Measurements from ENCODE around the gene ZNF521.

ZNF521 gene

GRCh38 chr18:25351280-25351775, 638 bp downstream of the ZNF521 start:
- Histone ChIP-seq H3K27ac (ENCODE audit: low read depth in 2 of 2, low read length in 2 of 2) (peak overlapping the region; percentile 24 to 65), H3K9me3 (ENCODE audit: control insufficient read depth in 2 of 2, low read length in 2 of 2) (no peaks in the 10 kb centered on the region), H3K9ac (ENCODE audit: low read depth in 1 of 2, low read length in 2 of 2) (peak overlapping the region in 1 of 2 donors; percentile 49), H3K27me3 (ENCODE audit: control insufficient read depth in 2 of 2, insufficient read depth in 2 of 2, low read length in 2 of 2) (peaks cover 14 to 26% of the 10 kb centered on the region in 2 donors), H3K4me1 (ENCODE audit: control insufficient read depth in 2 of 2, insufficient read depth in 2 of 2, low read length in 2 of 2) (peaks cover 6 to 9% of the 10 kb centered on the region in 2 donors), H3K4me3 (ENCODE audit: low read length in 2 of 2) (peak overlapping the region; percentile 52 to 86), H3K36me3 (ENCODE audit: control insufficient read depth in 2 of 2, insufficient read depth in 2 of 2, low read length in 2 of 2) (no peaks in the 10 kb centered on the region)

- H3K9me3 ChIP-seq (ENCODE audit: control insufficient read depth in 2 of 2, low read length in 2 of 2), result no peaks in the 10 kb centered on the region
- H3K4me3 ChIP-seq (ENCODE audit: low read length in 2 of 2), result peak overlapping the region; percentile 69 to 86
- H3K9ac ChIP-seq (ENCODE audit: low read depth in 1 of 2, low read length in 2 of 2), result peak overlapping the region; percentile 57 to 65
- H3K27me3 ChIP-seq (ENCODE audit: control insufficient read depth in 2 of 2, insufficient read depth in 2 of 2, low read length in 2 of 2), result peaks cover 14 to 26% of the 10 kb centered on the region in 2 donors
- H3K27ac ChIP-seq (ENCODE audit: low read depth in 2 of 2, low read length in 2 of 2), result peak overlapping the region; percentile 61
- no peaks in the 10 kb centered on the region for H3K36me3 ChIP-seq (ENCODE audit: control insufficient read depth in 2 of 2, insufficient read depth in 2 of 2, low read length in 2 of 2)
- peaks cover 6 to 9% of the 10 kb centered on the region in 2 donors for H3K4me1 ChIP-seq (ENCODE audit: control insufficient read depth in 2 of 2, insufficient read depth in 2 of 2, low read length in 2 of 2)
Measured at GRCh38 chr18:25350489-25351251, 1.3 kb downstream of the ZNF521 start.

GRCh38 chr18:25349926-25350487, 2.0 kb downstream of the ZNF521 start:
- Histone ChIP-seq H3K4me1 (ENCODE audit: control insufficient read depth in 2 of 2, insufficient read depth in 2 of 2, low read length in 2 of 2) (peaks cover 6 to 9% of the 10 kb centered on the region in 2 donors), H3K36me3 (ENCODE audit: control insufficient read depth in 2 of 2, insufficient read depth in 2 of 2, low read length in 2 of 2) (no peaks in the 10 kb centered on the region), H3K9ac (ENCODE audit: low read depth in 1 of 2, low read length in 2 of 2) (peak overlapping the region in 1 of 2 donors; percentile 57), H3K4me3 (ENCODE audit: low read length in 2 of 2) (peak overlapping the region; percentile 69 to 75), H3K27ac (ENCODE audit: low read depth in 2 of 2, low read length in 2 of 2) (peak overlapping the region; percentile 19 to 51), H3K27me3 (ENCODE audit: control insufficient read depth in 2 of 2, insufficient read depth in 2 of 2, low read length in 2 of 2) (peaks cover 14 to 32% of the 10 kb centered on the region in 2 donors), H3K9me3 (ENCODE audit: control insufficient read depth in 2 of 2, low read length in 2 of 2) (no peaks in the 10 kb centered on the region)

DNA sequence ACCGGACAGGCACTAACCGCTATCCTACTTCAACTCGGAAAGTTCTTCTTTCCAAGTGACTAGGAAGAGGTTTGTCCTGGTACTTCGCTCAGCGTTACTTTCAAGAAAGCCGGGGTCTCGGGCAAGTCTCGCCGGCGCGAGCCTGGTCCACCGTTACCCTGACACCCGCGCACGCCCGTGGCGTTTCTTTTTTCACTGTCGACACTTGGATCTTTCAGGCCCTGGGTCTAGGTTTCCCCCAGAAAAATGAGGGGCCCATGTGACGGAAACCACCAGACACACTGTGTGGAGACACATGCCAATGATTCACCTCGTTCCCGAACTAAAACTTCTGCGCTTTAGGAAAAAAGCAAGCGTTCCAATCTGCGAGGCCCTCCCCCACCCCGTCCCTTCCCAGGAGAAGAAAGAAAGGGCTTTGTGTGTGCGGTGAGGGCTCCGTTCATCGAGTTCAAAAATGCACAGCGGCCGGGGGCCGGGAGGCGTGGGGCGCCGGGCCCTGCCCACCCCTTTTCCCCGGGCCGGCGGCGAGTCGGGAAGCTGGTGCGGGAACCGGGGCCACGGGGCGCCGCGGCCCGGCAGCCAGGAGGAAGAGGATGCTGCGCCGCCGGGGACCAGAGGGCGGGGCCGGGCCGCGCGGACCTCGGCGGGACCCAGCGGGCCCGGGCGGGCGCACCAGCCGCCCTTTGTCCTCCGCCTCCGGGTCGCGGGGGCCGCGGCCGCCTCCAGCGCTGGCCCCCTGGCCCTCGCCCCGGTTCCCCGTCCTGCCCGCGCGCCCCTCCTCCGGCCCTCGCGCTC, 2.6 kb downstream of the ZNF521 start:
- Histone ChIP-seq H3K9me3 (ENCODE audit: control insufficient read depth in 2 of 2, low read length in 2 of 2) (no peaks in the 10 kb centered on the region), H3K36me3 (ENCODE audit: control insufficient read depth in 2 of 2, insufficient read depth in 2 of 2, low read length in 2 of 2) (no peaks in the 10 kb centered on the region), H3K9ac (ENCODE audit: low read depth in 1 of 2, low read length in 2 of 2) (peak overlapping the region in 1 of 2 donors; percentile 43), H3K4me1 (ENCODE audit: control insufficient read depth in 2 of 2, insufficient read depth in 2 of 2, low read length in 2 of 2) (peaks cover 6 to 9% of the 10 kb centered on the region in 2 donors), H3K4me3 (ENCODE audit: low read length in 2 of 2) (peak overlapping the region; percentile 9 to 58), H3K27ac (ENCODE audit: low read depth in 2 of 2, low read length in 2 of 2) (peak overlapping the region; percentile 32 to 51), H3K27me3 (ENCODE audit: control insufficient read depth in 2 of 2, insufficient read depth in 2 of 2, low read length in 2 of 2) (peaks cover 14 to 33% of the 10 kb centered on the region in 2 donors)

- Histone ChIP-seq H3K27ac (ENCODE audit: low read depth in 2 of 2, low read length in 2 of 2) (peak overlapping the region in 1 of 2 donors; percentile 29), H3K27me3 (ENCODE audit: control insufficient read depth in 2 of 2, insufficient read depth in 2 of 2, low read length in 2 of 2) (peaks cover 12 to 28% of the 10 kb centered on the region in 2 donors)
Measured at GRCh38 chr18:25348386-25349130, 3.4 kb downstream of the ZNF521 start.

DNA sequence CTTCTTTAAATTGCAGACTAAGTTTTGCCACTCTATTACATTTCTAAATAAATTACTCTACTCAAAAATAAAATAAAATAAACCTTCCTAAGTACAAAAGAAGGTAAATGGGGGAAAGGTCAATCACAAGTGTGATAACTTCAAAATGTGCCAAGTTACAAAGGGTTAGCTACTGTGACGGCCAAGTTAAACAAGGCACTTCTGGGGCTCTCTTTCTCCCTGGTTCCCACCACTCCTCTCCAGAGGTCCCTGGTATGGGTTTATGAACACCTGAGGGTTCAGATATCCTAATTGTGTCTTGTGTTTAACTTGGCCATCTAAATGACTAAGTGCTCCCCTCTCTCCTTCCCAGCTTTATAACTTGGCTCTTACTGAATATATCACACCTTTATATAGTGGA, 5.4 kb downstream of the ZNF521 start:
- no peak overlapping the region for H3K4me3 ChIP-seq (ENCODE audit: low read length in 2 of 2)
- no peaks in the 10 kb centered on the region for H3K9me3 ChIP-seq (ENCODE audit: control insufficient read depth in 2 of 2, low read length in 2 of 2)
- no peak overlapping the region for H3K9ac ChIP-seq (ENCODE audit: low read depth in 1 of 2, low read length in 2 of 2)
- H3K36me3 ChIP-seq (ENCODE audit: control insufficient read depth in 2 of 2, insufficient read depth in 2 of 2, low read length in 2 of 2), result no peaks in the 10 kb centered on the region
- peaks cover 12 to 28% of the 10 kb centered on the region in 2 donors for H3K27me3 ChIP-seq (ENCODE audit: control insufficient read depth in 2 of 2, insufficient read depth in 2 of 2, low read length in 2 of 2)
- no peak overlapping the region for H3K27ac ChIP-seq (ENCODE audit: low read depth in 2 of 2, low read length in 2 of 2)
- peaks cover 4 to 9% of the 10 kb centered on the region in 2 donors for H3K4me1 ChIP-seq (ENCODE audit: control insufficient read depth in 2 of 2, insufficient read depth in 2 of 2, low read length in 2 of 2)

More at GRCh38 chr18:25348386-25349130, 3.4 kb downstream of the ZNF521 start:
- Histone ChIP-seq H3K4me3 (ENCODE audit: low read length in 2 of 2) (peak overlapping the region; percentile 9 to 58), H3K4me1 (ENCODE audit: control insufficient read depth in 2 of 2, insufficient read depth in 2 of 2, low read length in 2 of 2) (peaks cover 6 to 9% of the 10 kb centered on the region in 2 donors), H3K9ac (ENCODE audit: low read depth in 1 of 2, low read length in 2 of 2) (peak overlapping the region in 1 of 2 donors; percentile 40), H3K9me3 (ENCODE audit: control insufficient read depth in 2 of 2, low read length in 2 of 2) (no peaks in the 10 kb centered on the region), H3K36me3 (ENCODE audit: control insufficient read depth in 2 of 2, insufficient read depth in 2 of 2, low read length in 2 of 2) (no peaks in the 10 kb centered on the region)

GRCh38 chr18:25345081-25345866, 6.7 kb downstream of the ZNF521 start:
- Histone ChIP-seq H3K4me1 (ENCODE audit: control insufficient read depth in 2 of 2, insufficient read depth in 2 of 2, low read length in 2 of 2) (no peaks in the 10 kb centered on the region), H3K27ac (ENCODE audit: low read depth in 2 of 2, low read length in 2 of 2) (no peak overlapping the region), H3K9me3 (ENCODE audit: control insufficient read depth in 2 of 2, low read length in 2 of 2) (no peaks in the 10 kb centered on the region), H3K36me3 (ENCODE audit: control insufficient read depth in 2 of 2, insufficient read depth in 2 of 2, low read length in 2 of 2) (no peaks in the 10 kb centered on the region), H3K4me3 (ENCODE audit: low read length in 2 of 2) (no peak overlapping the region), H3K27me3 (ENCODE audit: control insufficient read depth in 2 of 2, insufficient read depth in 2 of 2, low read length in 2 of 2) (peaks cover 12 to 23% of the 10 kb centered on the region in 2 donors), H3K9ac (ENCODE audit: low read depth in 1 of 2, low read length in 2 of 2) (no peak overlapping the region)

GRCh38 chr18:25341831-25342230, 10.1 kb downstream of the ZNF521 start:
- H3K27ac ChIP-seq (ENCODE audit: low read depth in 2 of 2, low read length in 2 of 2), result no peak overlapping the region
- H3K9me3 ChIP-seq (ENCODE audit: control insufficient read depth in 2 of 2, low read length in 2 of 2), result no peaks in the 10 kb centered on the region
- H3K4me1 ChIP-seq (ENCODE audit: control insufficient read depth in 2 of 2, insufficient read depth in 2 of 2, low read length in 2 of 2), result no peaks in the 10 kb centered on the region
- no peak overlapping the region for H3K9ac ChIP-seq (ENCODE audit: low read depth in 1 of 2, low read length in 2 of 2)
- no peak overlapping the region for H3K4me3 ChIP-seq (ENCODE audit: low read length in 2 of 2)
- no peaks in the 10 kb centered on the region for H3K36me3 ChIP-seq (ENCODE audit: control insufficient read depth in 2 of 2, insufficient read depth in 2 of 2, low read length in 2 of 2)
- peaks cover 0 to 7% of the 10 kb centered on the region in 2 donors for H3K27me3 ChIP-seq (ENCODE audit: control insufficient read depth in 2 of 2, insufficient read depth in 2 of 2, low read length in 2 of 2)

DNA sequence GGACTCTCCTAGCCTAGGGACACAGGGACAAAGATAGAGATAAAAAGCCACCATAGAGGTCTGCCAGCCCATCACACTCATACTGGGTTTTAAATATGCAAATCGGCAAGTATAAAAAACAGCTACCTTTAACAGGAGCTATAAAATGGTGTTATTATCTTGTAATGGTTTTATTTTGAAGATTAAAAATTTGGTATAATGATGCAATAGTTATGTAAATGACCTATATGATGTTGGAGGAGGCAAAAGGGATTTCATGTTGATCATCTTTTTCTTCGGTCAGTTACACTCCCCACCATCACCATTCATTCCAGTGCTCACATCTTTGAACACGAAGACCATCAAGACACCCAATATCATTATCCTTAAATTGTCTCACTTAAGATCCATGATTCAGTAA, 11.2 kb downstream of the ZNF521 start:
- no peaks in the 10 kb centered on the region for H3K4me1 ChIP-seq (ENCODE audit: control insufficient read depth in 2 of 2, insufficient read depth in 2 of 2, low read length in 2 of 2)
- peaks cover 0 to 7% of the 10 kb centered on the region in 2 donors for H3K27me3 ChIP-seq (ENCODE audit: control insufficient read depth in 2 of 2, insufficient read depth in 2 of 2, low read length in 2 of 2)
- H3K27ac ChIP-seq (ENCODE audit: low read depth in 2 of 2, low read length in 2 of 2), result no peak overlapping the region
- no peaks in the 10 kb centered on the region for H3K9me3 ChIP-seq (ENCODE audit: control insufficient read depth in 2 of 2, low read length in 2 of 2)
- H3K36me3 ChIP-seq (ENCODE audit: control insufficient read depth in 2 of 2, insufficient read depth in 2 of 2, low read length in 2 of 2), result no peaks in the 10 kb centered on the region
- H3K9ac ChIP-seq (ENCODE audit: low read depth in 1 of 2, low read length in 2 of 2), result no peak overlapping the region
- H3K4me3 ChIP-seq (ENCODE audit: low read length in 2 of 2), result no peak overlapping the region

Data from mucosa of rectum (tissue), 2 donors.